Upper lobe of left lung (tissue), 4 donors: ENCODE data around the gene DAPL1.

Experiments used
- CTCF ChIP-seq, 6 experiments: fragments of 450-650 bp in 4 of 6; fragments of 200-600 bp in 2 of 6; sonication (generic) in 2 of 6; IDR thresholded peaks; one replicate each; pipeline ENCODE4 v1.5.1; 2016 to 2019; ENCODE audit warnings: antibody characterized with exemption in 6 of 6
- EP300 ChIP-seq, 4 donors: sonication (generic); formaldehyde crosslinking; IDR thresholded peaks; one replicate each; pipeline ENCODE4 v1.5.1; 2017; ENCODE audit warnings: antibody characterized with exemption in 4 of 4, control low read depth in 2 of 4
- POLR2A ChIP-seq, 4 donors: fragments of 450-650 bp; IDR thresholded peaks; one replicate each; pipeline ENCODE4 v1.5.1; 2016 to 2017; ENCODE audit warnings: antibody characterized with exemption in 4 of 4, mild to moderate bottlenecking in 2 of 4

- TF ChIP-seq POLR2A (IDR thresholded peaks at IDR 0.05), result no peak
- TF ChIP-seq EP300 (IDR thresholded peaks at IDR 0.05), result no peak
- TF ChIP-seq CTCF (IDR thresholded peaks at IDR 0.05), result no peak
Observed at GRCh38 chr2:158786897-158787296, 8.2 kb upstream of the DAPL1 start.
